Measurements from ENCODE around the gene CDSN. TPM values are rescaled to one million over a fixed set of nuclear protein-coding genes. Genes with fewer than 3 reads are reported as not detected.
"Not testable (repeated sequence)": the region's sequence is repeated elsewhere in the genome, so short reads cannot be mapped to it uniquely, and the experiment has no call there.

The CDSN gene
- total and polyA plus RNA-seq, 2 donors (not counting 3 experiments of a cell fraction or from before 2014, with no cell fraction given), result not detected

GRCh38 chr6:31067891-31068668 lies 52.2 kb downstream of the CDSN start:
- H4K20me1 ChIP-seq (replicated peaks; ENCODE audit: control insufficient read depth, extremely low read depth, insufficient read depth, low read length); H3K79me2 ChIP-seq (ENCODE audit: control insufficient read depth, insufficient read depth, low read length); H3K27ac ChIP-seq (ENCODE audit: insufficient read depth, low read depth, low read length); H2AFZ ChIP-seq (ENCODE audit: low read depth, low read length); H3K9me3 ChIP-seq (replicated peaks; ENCODE audit: control insufficient read depth, insufficient read depth, low read length); DNase-seq (ENCODE audit: low read depth, low spot score); FAIRE-seq; H3K4me1 ChIP-seq (ENCODE audit: control insufficient read depth, extremely low read depth, insufficient read depth, low read length); dilution Hi-C loops (cut with MboI; ENCODE audit: extremely low pct_ligation_motif_present, low sequenced_read_pairs); H3K9ac ChIP-seq (replicated peaks; ENCODE audit: extremely low read depth, insufficient read depth, low read length); H3K9me1 ChIP-seq (replicated peaks; ENCODE audit: control insufficient read depth, extremely low read depth, insufficient read depth, low read length); H3K4me3 ChIP-seq (replicated peaks in 1 of 3; ENCODE audit: insufficient read depth in 1 of 3, low read depth in 1 of 3, low read length in 3 of 3); H3K4me2 ChIP-seq (ENCODE audit: insufficient read depth, low read length); POLR2A ChIA-PET; intact Hi-C loops (cut with micrococcal nuclease); BruUV-seq (replicated peaks); H3K36me3 ChIP-seq (ENCODE audit: control insufficient read depth in 2 of 2, extremely low read depth in 1 of 2, insufficient read depth in 2 of 2, low read length in 2 of 2): not testable (repeated sequence)
- CTCF ChIA-PET, result interaction anchor here (0.8 to 4.4 kb wide), 7 partner anchors 11 to 240 kb away, joined by 3 to 87 read pairs (median 35); partner anchors contain the start of genes MUCL3 and VARS2
- peaks cover 8 to 12% of the 10 kb centered on the region in 2 experiments for H3K27me3 ChIP-seq (ENCODE audit: control insufficient read depth in 2 of 2, insufficient read depth in 2 of 2, low read length in 2 of 2)

GRCh38 chr6:31067028-31067427 lies 53.2 kb downstream of the CDSN start:
- POLR2A ChIA-PET; H3K9me1 ChIP-seq (replicated peaks; ENCODE audit: control insufficient read depth, extremely low read depth, insufficient read depth, low read length); H3K4me1 ChIP-seq (ENCODE audit: control insufficient read depth, extremely low read depth, insufficient read depth, low read length); H3K4me3 ChIP-seq (replicated peaks in 1 of 3; ENCODE audit: insufficient read depth in 1 of 3, low read depth in 1 of 3, low read length in 3 of 3); BruUV-seq (replicated peaks); H3K36me3 ChIP-seq (ENCODE audit: control insufficient read depth in 2 of 2, extremely low read depth in 1 of 2, insufficient read depth in 2 of 2, low read length in 2 of 2); intact Hi-C loops (cut with micrococcal nuclease); DNase-seq (ENCODE audit: low read depth, low spot score); H4K20me1 ChIP-seq (replicated peaks; ENCODE audit: control insufficient read depth, extremely low read depth, insufficient read depth, low read length); H3K27ac ChIP-seq (ENCODE audit: insufficient read depth, low read depth, low read length); H3K9ac ChIP-seq (replicated peaks; ENCODE audit: extremely low read depth, insufficient read depth, low read length); H3K9me3 ChIP-seq (replicated peaks; ENCODE audit: control insufficient read depth, insufficient read depth, low read length); H2AFZ ChIP-seq (ENCODE audit: low read depth, low read length); H3K79me2 ChIP-seq (ENCODE audit: control insufficient read depth, insufficient read depth, low read length); dilution Hi-C loops (cut with MboI; ENCODE audit: extremely low pct_ligation_motif_present, low sequenced_read_pairs); FAIRE-seq; H3K4me2 ChIP-seq (ENCODE audit: insufficient read depth, low read length): not testable (repeated sequence)
- peaks cover 9 to 13% of the 10 kb centered on the region in 2 experiments for H3K27me3 ChIP-seq (ENCODE audit: control insufficient read depth in 2 of 2, insufficient read depth in 2 of 2, low read length in 2 of 2)
- CTCF ChIA-PET, result interaction anchor here (4.4 kb wide), 1 partner anchor 151 kb away, joined by 87 read pairs; the partner anchor contains the start of gene VARS2
